IMR-90 (cell line): ENCODE results near the gene ME3. TPM values are rescaled to one million over a fixed set of nuclear protein-coding genes. Genes with fewer than 3 reads are reported as not detected.

Experiments
- ATAC-seq: fragments of 200-7000 bp; cut with Tn5 transposase; 2 replicates; pipeline ENCODE4 v1.9.1; 2020; ENCODE audit warnings: low read depth, mild to moderate bottlenecking, moderate library complexity
- BruUV-seq: library from RNA; stranded (reverse); fragments of 400-500 nt; replicated peaks from 2 replicates; lab custom pipeline; 2021; lab: Mats Ljungman, UMichigan
- CTCF ChIA-PET: fragments of 300-600 bp; formaldehyde crosslinking; extraction: SDS; loops from one replicate; lab custom pipeline; 2021; ENCODE audit warnings: antibody characterized with exemption; lab: Yijun Ruan, JAX
- POLR2A ChIA-PET: fragments of 300-600 bp; sonication (Branson Sonifier 250); formaldehyde crosslinking; loops from one replicate; lab custom pipeline; 2022; ENCODE audit warnings: antibody characterized with exemption; ENCODE audit not compliant: unreplicated experiment; lab: Charles Lee
- DNase-seq: peaks from one replicate; pipeline ENCODE4 v3.0.0; 2013
- H2AFZ ChIP-seq: replicated peaks from 2 replicates; pipeline ENCODE3; 2013; ENCODE audit warnings: low read length, mild to moderate bottlenecking; ENCODE audit not compliant: poor library complexity
- H2AK5ac ChIP-seq: 2 replicates; pipeline ENCODE4 v1.6.1; 2013; ENCODE audit warnings: low read depth, low read length, inconsistent platforms
- H2AK9ac ChIP-seq: replicated peaks from 2 replicates; pipeline ENCODE3; 2013; ENCODE audit warnings: mild to moderate bottlenecking, low read depth, low read length, moderate library complexity; ENCODE audit not compliant: poor library complexity
- H2BK120ac ChIP-seq: 2 replicates; pipeline ENCODE4 v1.6.1; 2013; ENCODE audit warnings: low read depth, low read length, inconsistent platforms
- H2BK15ac ChIP-seq: 3 replicates; pipeline ENCODE4 v1.6.1; 2013; ENCODE audit warnings: low read depth, low read length, inconsistent platforms
- H2BK20ac ChIP-seq: 2 replicates; pipeline ENCODE4 v1.6.1; 2013; ENCODE audit warnings: low read depth, mild to moderate bottlenecking, inconsistent platforms, low read length, moderate library complexity
- H2BK5ac ChIP-seq: 2 replicates; pipeline ENCODE4 v1.6.1; 2013; ENCODE audit warnings: mild to moderate bottlenecking, low read depth, low read length, inconsistent platforms; ENCODE audit not compliant: poor library complexity, severe bottlenecking
- H3K14ac ChIP-seq: replicated peaks from 2 replicates; pipeline ENCODE4 v1.6.1; 2013; ENCODE audit warnings: low read depth, low read length, inconsistent platforms
- H3K18ac ChIP-seq: 2 replicates; pipeline ENCODE4 v1.6.1; 2013; ENCODE audit warnings: low read depth, low read length, control low read depth
- H3K23ac ChIP-seq: 2 replicates; pipeline ENCODE4 v1.6.1; 2013; ENCODE audit warnings: low read depth, low read length, inconsistent platforms
- H3K27ac ChIP-seq: 2 replicates; pipeline ENCODE4 v1.5.1; 2013; ENCODE audit warnings: mild to moderate bottlenecking, control low read depth, low read length; ENCODE audit not compliant: insufficient read depth
- H3K27me3 ChIP-seq: 2 replicates; pipeline ENCODE4 v1.6.1; 2013; ENCODE audit warnings: low read length; ENCODE audit not compliant: control insufficient read depth, insufficient read depth
- H3K36me3 ChIP-seq: 2 replicates; pipeline ENCODE4 v1.6.1; 2013; ENCODE audit warnings: low read length, mixed read lengths; ENCODE audit not compliant: control insufficient read depth, insufficient read depth
- H3K4ac ChIP-seq: 2 replicates; pipeline ENCODE4 v1.6.1; 2013; ENCODE audit warnings: low read depth, low read length, inconsistent platforms
- H3K4me1 ChIP-seq: 2 replicates; pipeline ENCODE4 v1.6.1; 2013; ENCODE audit warnings: low read length, mixed read lengths; ENCODE audit not compliant: control insufficient read depth, insufficient read depth
- H3K4me2 ChIP-seq: 2 replicates; pipeline ENCODE4 v1.6.1; 2013; ENCODE audit warnings: low read depth, mild to moderate bottlenecking, control low read depth, low read length, moderate library complexity
- H3K4me3 ChIP-seq: 2 replicates; pipeline ENCODE4 v1.5.1; 2013; ENCODE audit warnings: low read depth, mild to moderate bottlenecking, control low read depth, low read length, moderate library complexity; ENCODE audit not compliant: insufficient read depth
- H3K56ac ChIP-seq: 2 replicates; pipeline ENCODE4 v1.6.1; 2013; ENCODE audit warnings: low read length, inconsistent platforms; ENCODE audit not compliant: insufficient read depth; ENCODE audit errors: extremely low read depth
- H3K79me1 ChIP-seq, 2 experiments: 2 replicates each; pipeline ENCODE4 v1.6.1; 2013; ENCODE audit warnings: low read length in 2 of 2, inconsistent platforms in 1 of 2, low read depth in 1 of 2
- H3K9ac ChIP-seq: 2 replicates; pipeline ENCODE4 v1.6.1; 2013; ENCODE audit warnings: low read depth, low read length, control low read depth
- H3K9me1 ChIP-seq: 2 replicates; pipeline ENCODE4 v1.6.1; 2013; ENCODE audit warnings: low read length, inconsistent platforms; ENCODE audit not compliant: insufficient read depth
- H3K9me3 ChIP-seq: 2 replicates; pipeline ENCODE4 v1.6.1; 2013; ENCODE audit warnings: low read length; ENCODE audit not compliant: control insufficient read depth, insufficient read depth
- H4K20me1 ChIP-seq: 2 replicates; pipeline ENCODE4 v1.6.1; 2013; ENCODE audit warnings: low read length, inconsistent platforms; ENCODE audit not compliant: insufficient read depth
- H4K5ac ChIP-seq: 2 replicates; pipeline ENCODE4 v1.6.1; 2013; ENCODE audit warnings: mild to moderate bottlenecking, low read depth, low read length, control low read depth
- H4K8ac ChIP-seq, 2 experiments: 2 replicates each; pipeline ENCODE4 v1.6.1; 2013; ENCODE audit warnings: low read depth in 2 of 2, low read length in 2 of 2, control low read depth in 1 of 2, inconsistent platforms in 1 of 2
- H4K91ac ChIP-seq: 2 replicates; pipeline ENCODE4 v1.6.1; 2013; ENCODE audit warnings: low read depth, low read length, inconsistent platforms; ENCODE audit not compliant: insufficient read depth
- BHLHE40 ChIP-seq: fragments of 150-350 bp; IDR thresholded peaks from 2 replicates; pipeline ENCODE4 v1.6.1; 2016; ENCODE audit warnings: mild to moderate bottlenecking, low read depth, low read length
- CHD1 ChIP-seq: IDR thresholded peaks from 2 replicates; pipeline ENCODE4 v1.6.1; 2012; ENCODE audit warnings: low read depth, low read length, improper control_type of control experiment
- CTCF ChIP-seq: conservative IDR thresholded peaks from 2 replicates; pipeline ENCODE4 v1.5.1; 2012; ENCODE audit warnings: mild to moderate bottlenecking, low read depth, low read length, improper control_type of control experiment
- ELK1 ChIP-seq: fragments of 150-350 bp; IDR thresholded peaks from 2 replicates; pipeline ENCODE4 v1.6.1; 2016; ENCODE audit warnings: low read depth, mild to moderate bottlenecking, low read length, moderate library complexity, borderline replicate concordance
- POLR2A ChIP-seq: IDR thresholded peaks from 2 replicates; pipeline ENCODE4 v1.6.1; 2012; ENCODE audit warnings: mild to moderate bottlenecking, low read depth, low read length
- RCOR1 ChIP-seq: IDR thresholded peaks from 2 replicates; pipeline ENCODE4 v1.6.1; 2012; ENCODE audit warnings: mild to moderate bottlenecking, low read length, improper control_type of control experiment; ENCODE audit not compliant: insufficient replicate concordance
- SMC3 ChIP-seq: fragments of 150-350 bp; IDR thresholded peaks from 2 replicates; pipeline ENCODE4 v1.6.1; 2016; ENCODE audit warnings: low read depth, mild to moderate bottlenecking, antibody characterized with exemption, low read length, moderate library complexity
- USF2 ChIP-seq: fragments of 150-350 bp; IDR thresholded peaks from 2 replicates; pipeline ENCODE4 v1.6.1; 2017; ENCODE audit warnings: mild to moderate bottlenecking, antibody characterized with exemption, low read length, low read depth
- dilution Hi-C: fragments of 300-500 bp; cut with HindIII; formaldehyde crosslinking; loops from one replicate; pipeline ENCODE4 v1.14.3; 2018; ENCODE audit warnings: low sequenced_read_pairs; ENCODE audit not compliant: unreplicated experiment
- in situ Hi-C: fragments of 300-500 bp; cut with MboI; formaldehyde crosslinking; loops from 3 replicates; pipeline ENCODE4 v1.14.3; 2019; ENCODE audit warnings: low sequenced_read_pairs, inconsistent platforms, mixed read lengths
- intact Hi-C: fragments of 100-400 bp; cut with micrococcal nuclease; formaldehyde crosslinking; loops from 2 replicates; pipeline ENCODE4 v1.10.0; 2022
- polyA plus RNA-seq, 3 experiments: library from polyadenylated mRNA; depleted of rRNA; stranded (reverse); fragments of >200 nt; gene quantifications; 2 replicates each; pipeline ENCODE4 v1.2.3, GENCODE V29; 2012; ENCODE audit warnings: low replicate concordance in 1 of 3
- total RNA-seq: library from RNA; depleted of rRNA; stranded (reverse); fragments of >200 nt; gene quantifications from 2 replicates; pipeline ENCODE4 v1.2.3, GENCODE V29; 2012

The ME3 gene
- total and polyA plus RNA-seq, 2 of the 4 experiments (the other 2 are of a cell fraction) = 7.8 to 9.0 TPM

- Histone ChIP-seq H2BK20ac (peak overlapping the region; percentile 99), H4K8ac (peak overlapping the region; percentile 54 to 88), H4K91ac (peak overlapping the region; percentile 90), H3K4me3 (no peak overlapping the region), H3K4ac (peak overlapping the region; percentile 96), H2BK5ac (peak overlapping the region; percentile 81), H2BK120ac (peak overlapping the region; percentile 98), H3K14ac (peak overlapping the region; percentile 77; the same call in 1 of the 2 replicates), H3K27ac (0 out of 2 replicates have a peak overlapping the region, but pooled peaks have one; percentile 28), H3K9me3 (no peaks in the 10 kb centered on the region), H2BK15ac (peak overlapping the region; percentile 74), H2AK5ac (peak overlapping the region; percentile 94), H4K20me1 (no peaks in the 10 kb centered on the region), H3K36me3 (no peaks in the 10 kb centered on the region), H3K23ac (peak overlapping the region; percentile 90), H4K5ac (peak overlapping the region; percentile 61; the same call in 1 of the 2 replicates), H3K9me1 (peaks cover 5% of the 10 kb centered on the region; the same call in 1 of the 2 replicates), H3K9ac (no peak overlapping the region), H2AFZ (no peak overlapping the region), H3K4me1 (peaks cover 16% of the 10 kb centered on the region), H3K27me3 (no peaks in the 10 kb centered on the region), H3K79me1 (0 out of 4 replicates have a peak, but pooled peaks cover 0 to 4% of the 10 kb centered on the region in 2 experiments), H3K18ac (peak overlapping the region; percentile 97), H2AK9ac (peak overlapping the region; percentile 10), H3K4me2 (no peak overlapping the region; the same call in 1 of the 2 replicates), H3K56ac (peak overlapping the region; percentile 45; the same call in 1 of the 2 replicates)
- in situ Hi-C loops = no loop called here
- ATAC-seq (peak; percentile 3; the same call in 1 of the 2 replicates), DNase-seq (peak; percentile 14)
- TF ChIP-seq BHLHE40 (no peak), POLR2A (no peak), RCOR1 (no peak), SMC3 (no peak), ELK1 (no peak), CHD1 (no peak), CTCF (no peak), USF2 (no peak)
- intact Hi-C loops = no loop called here
- ChIA-PET CTCF (interaction anchor here (0.6 to 2.2 kb wide), 3 partner anchors 11 to 366 kb away, joined by 3 to 6 read pairs (median 4); no protein-coding TSS in a partner anchor), POLR2A (no interaction called here)
- BruUV-seq = no TSS peak
- dilution Hi-C loops = no loop called here
These were observed 23.0 kb upstream of the ME3 start for GRCh38 chr11:86695373-86695772.
